Panc1 (cell line): ENCODE results near the gene GRIK4. TPM values are rescaled to one million over a fixed set of nuclear protein-coding genes. Genes with fewer than 3 reads are reported as not detected.

Source experiments
- ATAC-seq: fragments of 200-7000 bp; cut with Tn5 transposase; 2 replicates; pipeline ENCODE4 v1.9.1; 2020; ENCODE audit warnings: mild to moderate bottlenecking, moderate library complexity
- BruUV-seq: library from RNA; stranded (reverse); fragments of 400-500 nt; replicated peaks from 2 replicates; lab custom pipeline; 2021; lab: Mats Ljungman, UMichigan
- CTCF ChIA-PET: fragments of 300-600 bp; sonication (Branson Sonifier 250); formaldehyde crosslinking; loops from one replicate; lab custom pipeline; 2022; ENCODE audit warnings: antibody characterized with exemption; lab: Charles Lee
- POLR2A ChIA-PET: fragments of 300-600 bp; sonication (Branson Sonifier 250); formaldehyde crosslinking; loops from one replicate; lab custom pipeline; 2022; ENCODE audit warnings: antibody characterized with exemption; lab: Charles Lee
- DNase-seq: peaks from one replicate; pipeline ENCODE4 v3.0.0-alpha.2; 2010; ENCODE audit warnings: low read depth, low spot score
- H3K27ac ChIP-seq: 2 replicates; pipeline ENCODE4 v1.5.1; 2011; ENCODE audit warnings: mild to moderate bottlenecking, low read length, inconsistent platforms
- H3K27me3 ChIP-seq: fragments of 200-500 bp; sonication (Bioruptor generic); 2 replicates; pipeline ENCODE4 v1.6.0; 2014; ENCODE audit warnings: low read length, inconsistent platforms; ENCODE audit not compliant: control insufficient read depth, insufficient read depth
- H3K36me3 ChIP-seq: fragments of 200-500 bp; sonication (Bioruptor generic); 2 replicates; pipeline ENCODE4 v1.5.1; 2014; ENCODE audit warnings: inconsistent platforms, mild to moderate bottlenecking, low read length, moderate library complexity; ENCODE audit not compliant: control insufficient read depth, insufficient read depth
- H3K4me1 ChIP-seq: 2 replicates; pipeline ENCODE4 v1.5.1; 2011; ENCODE audit warnings: inconsistent platforms, mild to moderate bottlenecking, low read length, moderate library complexity; ENCODE audit not compliant: control insufficient read depth, insufficient read depth
- H3K4me3 ChIP-seq, 2 experiments: 2 replicates each; pipeline ENCODE4 v1.5.1; 2011 to 2012; ENCODE audit warnings: low read depth in 2 of 2, low read length in 2 of 2, mild to moderate bottlenecking in 2 of 2, inconsistent platforms in 1 of 2, moderate library complexity in 1 of 2
- H3K9me3 ChIP-seq: fragments of 200-500 bp; sonication (Bioruptor generic); 2 replicates; pipeline ENCODE4 v1.5.1; 2014; ENCODE audit warnings: low read depth, mild to moderate bottlenecking, inconsistent platforms, low read length, moderate library complexity; ENCODE audit not compliant: control insufficient read depth, insufficient read depth
- POLR2AphosphoS5 ChIP-seq: IDR thresholded peaks from 2 replicates; pipeline ENCODE4 v1.6.1; 2012; ENCODE audit warnings: mild to moderate bottlenecking, low read depth, low read length, moderate library complexity
- SIN3A ChIP-seq: IDR thresholded peaks from 2 replicates; pipeline ENCODE4 v1.6.1; 2012; ENCODE audit warnings: low read depth, mild to moderate bottlenecking, low read length, moderate library complexity, borderline replicate concordance; ENCODE audit not compliant: insufficient read depth
- TCF7L2 ChIP-seq: IDR thresholded peaks from 2 replicates; pipeline ENCODE4 v1.6.1; 2011; ENCODE audit warnings: mild to moderate bottlenecking, low read depth, low read length, inconsistent platforms
- in situ Hi-C: cut with HindIII; loops from 2 replicates; pipeline ENCODE4 v1.10.0; 2016; ENCODE audit warnings: low sequenced_read_pairs, low pct_unique_long_range_greater_than_20kb
- intact Hi-C: fragments of 100-400 bp; cut with micrococcal nuclease; formaldehyde crosslinking; loops from one replicate; pipeline ENCODE4 v1.10.0; 2022; ENCODE audit not compliant: unreplicated experiment
- total RNA-seq: library from RNA; stranded (reverse); gene quantifications from one replicate; pipeline ENCODE4 v1.2.1, GENCODE V29; 2021; ENCODE audit not compliant: unreplicated experiment
- TF ChIP-seq, protein P1 (sequence below), 2 experiments: IDR thresholded peaks; 2 replicates each; pipeline ENCODE4 v1.6.1; 2011 to 2012; ENCODE audit warnings: low read depth in 2 of 2, control low read depth in 1 of 2, low read length in 1 of 2, mild to moderate bottlenecking in 1 of 2, moderate library complexity in 1 of 2; ENCODE audit not compliant: insufficient read depth in 1 of 2
- TF ChIP-seq, protein P2 (sequence below): fragments of 450-650 bp; IDR thresholded peaks from 2 replicates; pipeline ENCODE4 v1.5.1; 2017; ENCODE audit warnings: mild to moderate bottlenecking

GRIK4 gene
- total RNA-seq, 1 experiment from 2014 or later: 0.62 TPM

DNA sequence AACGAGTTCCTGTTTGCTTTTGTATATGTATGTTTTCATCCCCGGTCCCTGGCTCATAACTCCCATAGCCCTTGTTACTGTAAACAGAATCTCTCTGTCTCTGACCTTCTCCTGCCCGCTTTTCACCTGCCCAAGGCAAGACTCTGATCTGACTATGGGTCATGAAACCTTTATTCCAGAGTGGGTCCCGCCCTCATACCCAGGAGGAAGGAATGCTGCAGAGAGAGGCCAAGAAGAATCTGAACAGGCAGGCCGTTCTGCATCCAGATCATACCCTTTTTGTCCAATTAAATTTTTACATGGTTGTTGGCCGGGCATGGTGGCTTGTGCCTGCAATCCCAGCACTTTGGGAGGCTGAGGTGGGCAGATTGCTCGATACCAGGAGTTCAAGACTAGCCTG, 39.6 kb downstream of the GRIK4 start:
- H3K4me3 ChIP-seq: no peak overlapping the region
- H3K4me1 ChIP-seq: peaks cover 7% of the 10 kb centered on the region; the same call in 1 of the 2 replicates
- in situ Hi-C loops: no loop called here
- DNase-seq (no peak), ATAC-seq (no peak)
- BruUV-seq: no TSS peak
- no peaks in the 10 kb centered on the region for H3K9me3 ChIP-seq
- H3K27ac ChIP-seq: no peak overlapping the region
- CTCF ChIA-PET: no interaction called here
- H3K27me3 ChIP-seq: no peaks in the 10 kb centered on the region
- TF ChIP-seq, protein P1, sequence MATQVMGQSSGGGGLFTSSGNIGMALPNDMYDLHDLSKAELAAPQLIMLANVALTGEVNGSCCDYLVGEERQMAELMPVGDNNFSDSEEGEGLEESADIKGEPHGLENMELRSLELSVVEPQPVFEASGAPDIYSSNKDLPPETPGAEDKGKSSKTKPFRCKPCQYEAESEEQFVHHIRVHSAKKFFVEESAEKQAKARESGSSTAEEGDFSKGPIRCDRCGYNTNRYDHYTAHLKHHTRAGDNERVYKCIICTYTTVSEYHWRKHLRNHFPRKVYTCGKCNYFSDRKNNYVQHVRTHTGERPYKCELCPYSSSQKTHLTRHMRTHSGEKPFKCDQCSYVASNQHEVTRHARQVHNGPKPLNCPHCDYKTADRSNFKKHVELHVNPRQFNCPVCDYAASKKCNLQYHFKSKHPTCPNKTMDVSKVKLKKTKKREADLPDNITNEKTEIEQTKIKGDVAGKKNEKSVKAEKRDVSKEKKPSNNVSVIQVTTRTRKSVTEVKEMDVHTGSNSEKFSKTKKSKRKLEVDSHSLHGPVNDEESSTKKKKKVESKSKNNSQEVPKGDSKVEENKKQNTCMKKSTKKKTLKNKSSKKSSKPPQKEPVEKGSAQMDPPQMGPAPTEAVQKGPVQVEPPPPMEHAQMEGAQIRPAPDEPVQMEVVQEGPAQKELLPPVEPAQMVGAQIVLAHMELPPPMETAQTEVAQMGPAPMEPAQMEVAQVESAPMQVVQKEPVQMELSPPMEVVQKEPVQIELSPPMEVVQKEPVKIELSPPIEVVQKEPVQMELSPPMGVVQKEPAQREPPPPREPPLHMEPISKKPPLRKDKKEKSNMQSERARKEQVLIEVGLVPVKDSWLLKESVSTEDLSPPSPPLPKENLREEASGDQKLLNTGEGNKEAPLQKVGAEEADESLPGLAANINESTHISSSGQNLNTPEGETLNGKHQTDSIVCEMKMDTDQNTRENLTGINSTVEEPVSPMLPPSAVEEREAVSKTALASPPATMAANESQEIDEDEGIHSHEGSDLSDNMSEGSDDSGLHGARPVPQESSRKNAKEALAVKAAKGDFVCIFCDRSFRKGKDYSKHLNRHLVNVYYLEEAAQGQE (IDR thresholded peaks at IDR 0.05; ENCODE audit: insufficient read depth in 1 of 2, low read depth in 2 of 2, low read length in 1 of 2): no peak
- TF ChIP-seq TCF7L2 (no peak), SIN3A (no peak), POLR2AphosphoS5 (no peak)
- TF ChIP-seq, protein P2, sequence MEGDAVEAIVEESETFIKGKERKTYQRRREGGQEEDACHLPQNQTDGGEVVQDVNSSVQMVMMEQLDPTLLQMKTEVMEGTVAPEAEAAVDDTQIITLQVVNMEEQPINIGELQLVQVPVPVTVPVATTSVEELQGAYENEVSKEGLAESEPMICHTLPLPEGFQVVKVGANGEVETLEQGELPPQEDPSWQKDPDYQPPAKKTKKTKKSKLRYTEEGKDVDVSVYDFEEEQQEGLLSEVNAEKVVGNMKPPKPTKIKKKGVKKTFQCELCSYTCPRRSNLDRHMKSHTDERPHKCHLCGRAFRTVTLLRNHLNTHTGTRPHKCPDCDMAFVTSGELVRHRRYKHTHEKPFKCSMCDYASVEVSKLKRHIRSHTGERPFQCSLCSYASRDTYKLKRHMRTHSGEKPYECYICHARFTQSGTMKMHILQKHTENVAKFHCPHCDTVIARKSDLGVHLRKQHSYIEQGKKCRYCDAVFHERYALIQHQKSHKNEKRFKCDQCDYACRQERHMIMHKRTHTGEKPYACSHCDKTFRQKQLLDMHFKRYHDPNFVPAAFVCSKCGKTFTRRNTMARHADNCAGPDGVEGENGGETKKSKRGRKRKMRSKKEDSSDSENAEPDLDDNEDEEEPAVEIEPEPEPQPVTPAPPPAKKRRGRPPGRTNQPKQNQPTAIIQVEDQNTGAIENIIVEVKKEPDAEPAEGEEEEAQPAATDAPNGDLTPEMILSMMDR: no peak
- POLR2A ChIA-PET: no interaction called here
- intact Hi-C loops: no loop called here
- no peaks in the 10 kb centered on the region for H3K36me3 ChIP-seq

DNA sequence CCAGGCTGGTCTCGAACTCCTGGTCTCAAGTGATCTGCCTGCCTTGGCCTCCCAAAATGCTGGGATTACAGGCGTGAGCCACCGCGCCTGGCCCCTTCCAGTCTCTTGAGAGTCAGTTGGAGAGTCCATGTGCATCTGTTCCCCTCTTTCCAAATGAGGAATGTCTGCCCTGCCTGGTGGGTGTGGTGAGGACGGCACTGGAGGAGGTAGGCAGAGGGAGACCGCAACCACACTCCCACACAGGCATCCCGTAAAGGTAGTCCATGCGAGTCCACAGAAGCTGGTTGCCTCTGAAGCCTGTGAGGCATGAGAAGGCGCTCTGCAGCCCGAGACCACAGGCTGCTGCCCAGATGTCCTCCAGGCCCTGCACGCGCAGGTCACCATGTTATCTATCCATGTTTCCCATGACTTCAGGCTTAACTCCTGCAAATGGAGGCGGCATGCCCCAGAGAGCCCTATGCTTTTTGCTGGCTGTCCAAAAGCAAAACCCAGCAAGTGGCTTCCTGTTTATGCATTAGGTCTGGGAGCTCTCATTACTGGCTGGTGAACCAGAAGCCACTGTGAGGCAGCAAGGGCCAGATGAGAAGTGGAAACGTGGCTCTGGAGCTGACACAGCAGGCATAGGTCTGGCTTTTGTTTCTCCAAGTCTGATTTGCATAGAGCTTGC, 43.4 kb downstream of the GRIK4 start:
- DNase-seq (no peak), ATAC-seq (peak; percentile 23)
- BruUV-seq: no TSS peak
- no peaks in the 10 kb centered on the region for H3K4me1 ChIP-seq
- H3K27ac ChIP-seq: no peak overlapping the region
- no peaks in the 10 kb centered on the region for H3K9me3 ChIP-seq
- TF ChIP-seq, protein P1 (IDR thresholded peaks at IDR 0.05; ENCODE audit: insufficient read depth in 1 of 2, low read depth in 2 of 2, low read length in 1 of 2): no peak
- TF ChIP-seq TCF7L2: no peak
- TF ChIP-seq, protein P2: no peak
- no peak for TF ChIP-seq SIN3A
- TF ChIP-seq POLR2AphosphoS5: no peak
- no peaks in the 10 kb centered on the region for H3K27me3 ChIP-seq
- ChIA-PET POLR2A (no interaction called here), CTCF (interaction anchor here (0.7 kb wide), 1 partner anchor 77 kb away, joined by 4 read pairs; no protein-coding TSS in a partner anchor)
- in situ Hi-C loops (no loop called here), intact Hi-C loops (no loop called here)
- H3K4me3 ChIP-seq: no peak overlapping the region
- no peaks in the 10 kb centered on the region for H3K36me3 ChIP-seq
